Activated naive CD4-positive, alpha-beta T cell treated with anti-CD3 and anti-CD28 coated beads, Interleukin-2, amount 50 U/mL, for 24 hours (primary cell): ENCODE measurements around the gene FXYD5.

Source experiments
- H3K27ac Mint-ChIP-seq: one replicate; pipeline ENCODE4 v1.8.0; 2021; ENCODE audit warnings: mild to moderate bottlenecking, mixed read lengths
- H3K27me3 Mint-ChIP-seq: one replicate; pipeline ENCODE4 v1.8.0; 2021; ENCODE audit warnings: mixed read lengths
- H3K36me3 Mint-ChIP-seq: one replicate; pipeline ENCODE4 v1.8.0; 2021; ENCODE audit warnings: mixed read lengths
- H3K4me1 Mint-ChIP-seq: one replicate; pipeline ENCODE4 v1.8.0; 2021; ENCODE audit warnings: mixed read lengths
- H3K4me3 Mint-ChIP-seq: one replicate; pipeline ENCODE4 v1.8.0; 2021; ENCODE audit warnings: mild to moderate bottlenecking, mixed read lengths
- H3K9me3 Mint-ChIP-seq: one replicate; pipeline ENCODE4 v1.8.0; 2021; ENCODE audit warnings: mixed read lengths

FXYD5 gene

DNA sequence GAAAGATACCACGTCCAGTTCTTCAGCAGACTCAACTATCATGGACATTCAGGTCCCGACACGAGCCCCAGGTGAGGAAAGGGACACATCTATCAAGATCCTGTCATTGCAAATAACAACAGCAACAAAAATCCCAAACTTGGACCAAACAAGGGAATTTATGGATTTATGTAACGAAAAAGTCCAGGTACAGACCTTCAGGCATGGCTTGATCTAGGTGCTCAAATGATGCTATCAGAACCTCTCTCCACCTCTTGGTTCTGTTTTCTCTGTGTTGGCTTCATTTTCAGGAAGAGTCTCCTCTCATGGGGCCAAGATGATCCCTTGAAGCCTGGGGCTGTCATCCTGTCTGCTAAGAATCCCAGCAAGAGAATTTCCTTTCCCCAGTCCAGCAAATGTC lies 2.9 kb downstream of the FXYD5 start:
- H3K9me3 Mint-ChIP-seq, result no peaks in the 10 kb centered on the region
- H3K4me1 Mint-ChIP-seq, result peaks cover 61% of the 10 kb centered on the region
- no peaks in the 10 kb centered on the region for H3K27me3 Mint-ChIP-seq
- H3K4me3 Mint-ChIP-seq, result peak overlapping the region; percentile 99
- H3K36me3 Mint-ChIP-seq, result peaks cover 41% of the 10 kb centered on the region
- peak overlapping the region; percentile 84 for H3K27ac Mint-ChIP-seq

DNA sequence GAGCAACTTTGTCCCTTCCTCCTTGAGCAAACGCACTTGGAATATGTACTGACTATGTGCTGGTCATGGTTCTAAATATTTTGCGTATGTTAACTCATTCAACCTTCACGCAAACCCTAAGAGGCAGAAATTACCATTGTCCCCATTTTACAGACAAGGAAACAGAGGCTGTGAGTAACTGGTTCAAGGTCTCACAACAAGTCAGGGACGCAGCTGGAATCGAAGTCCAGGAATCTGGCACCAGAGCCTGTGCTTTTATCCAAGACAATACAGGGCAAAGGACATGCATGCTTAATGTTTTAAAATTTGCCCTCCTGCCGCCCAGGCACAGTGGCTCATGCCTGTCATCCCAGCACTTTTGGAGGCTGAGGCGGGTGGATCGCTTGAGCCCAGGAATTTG lies 5.1 kb downstream of the FXYD5 start:
- Mint-ChIP-seq H3K36me3 (peaks cover 58% of the 10 kb centered on the region), H3K4me3 (peak overlapping the region; percentile 73), H3K27me3 (no peaks in the 10 kb centered on the region), H3K9me3 (no peaks in the 10 kb centered on the region), H3K4me1 (peaks cover 63% of the 10 kb centered on the region), H3K27ac (peak overlapping the region; percentile 17)

DNA sequence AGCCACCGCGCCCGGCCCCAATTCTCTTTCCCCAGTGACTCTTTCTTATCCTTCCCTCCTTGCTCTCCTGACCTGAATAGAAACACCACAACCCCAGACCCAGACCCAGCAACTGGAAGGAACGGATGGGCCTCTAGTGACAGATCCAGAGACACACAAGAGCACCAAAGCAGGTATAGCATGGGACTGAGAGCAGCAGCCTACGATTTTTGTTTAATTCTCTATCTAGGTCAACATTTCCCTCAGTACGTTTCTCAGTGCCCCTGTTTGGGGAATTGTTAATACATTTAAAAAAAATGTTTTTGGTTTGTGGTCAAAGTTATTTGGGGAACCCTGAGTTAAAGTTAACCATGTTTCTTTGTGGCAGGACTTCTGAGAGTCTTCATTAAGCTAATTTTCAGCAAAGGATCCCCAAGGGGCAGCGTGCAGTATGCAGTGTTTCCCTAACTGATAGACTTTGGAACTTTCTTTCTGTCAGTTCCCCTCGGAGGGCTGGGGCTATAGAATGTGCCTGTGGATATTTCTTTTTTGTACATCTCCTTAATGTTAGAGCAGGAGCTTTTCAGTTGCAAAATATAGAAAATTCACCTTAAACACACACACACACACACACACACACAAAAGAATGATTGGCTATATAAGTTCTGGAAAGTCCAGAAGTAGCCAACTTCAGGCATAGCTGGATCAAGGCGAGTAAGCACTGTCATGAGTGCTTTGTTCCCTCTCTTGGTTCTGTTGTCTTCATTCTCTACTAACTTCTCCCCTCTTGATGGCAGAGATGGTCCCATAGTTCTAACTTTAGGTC lies 6.3 kb downstream of the FXYD5 start:
- peaks cover 66% of the 10 kb centered on the region for H3K4me1 Mint-ChIP-seq
- no peak overlapping the region for H3K27ac Mint-ChIP-seq
- no peak overlapping the region for H3K4me3 Mint-ChIP-seq

DNA sequence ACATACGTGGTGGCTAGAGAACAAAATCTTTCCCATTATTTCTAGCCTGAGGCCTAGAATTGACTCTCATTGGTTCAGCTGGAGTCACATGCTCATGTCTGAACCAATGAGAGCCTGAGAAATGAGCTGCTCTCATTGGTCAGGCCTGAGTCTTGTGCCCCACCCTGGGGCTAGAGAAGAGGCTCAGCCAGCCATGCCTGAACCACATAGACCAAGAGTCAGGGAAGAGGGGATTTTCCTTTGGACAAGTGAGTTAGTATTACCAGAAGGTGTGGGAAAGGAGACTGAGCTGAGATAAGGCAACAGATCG lies 6.9 kb downstream of the FXYD5 start:
- H3K36me3 Mint-ChIP-seq, result peaks cover 65% of the 10 kb centered on the region
- no peak overlapping the region for H3K4me3 Mint-ChIP-seq
- H3K27ac Mint-ChIP-seq, result peak overlapping the region; percentile 63
- peaks cover 4% of the 10 kb centered on the region for H3K9me3 Mint-ChIP-seq
- H3K4me1 Mint-ChIP-seq, result peaks cover 63% of the 10 kb centered on the region
- no peaks in the 10 kb centered on the region for H3K27me3 Mint-ChIP-seq

More for the DNA sequence above, 6.3 kb downstream of the FXYD5 start:
- Mint-ChIP-seq H3K9me3 (peaks cover 4% of the 10 kb centered on the region), H3K27me3 (no peaks in the 10 kb centered on the region), H3K36me3 (peaks cover 65% of the 10 kb centered on the region)

DNA sequence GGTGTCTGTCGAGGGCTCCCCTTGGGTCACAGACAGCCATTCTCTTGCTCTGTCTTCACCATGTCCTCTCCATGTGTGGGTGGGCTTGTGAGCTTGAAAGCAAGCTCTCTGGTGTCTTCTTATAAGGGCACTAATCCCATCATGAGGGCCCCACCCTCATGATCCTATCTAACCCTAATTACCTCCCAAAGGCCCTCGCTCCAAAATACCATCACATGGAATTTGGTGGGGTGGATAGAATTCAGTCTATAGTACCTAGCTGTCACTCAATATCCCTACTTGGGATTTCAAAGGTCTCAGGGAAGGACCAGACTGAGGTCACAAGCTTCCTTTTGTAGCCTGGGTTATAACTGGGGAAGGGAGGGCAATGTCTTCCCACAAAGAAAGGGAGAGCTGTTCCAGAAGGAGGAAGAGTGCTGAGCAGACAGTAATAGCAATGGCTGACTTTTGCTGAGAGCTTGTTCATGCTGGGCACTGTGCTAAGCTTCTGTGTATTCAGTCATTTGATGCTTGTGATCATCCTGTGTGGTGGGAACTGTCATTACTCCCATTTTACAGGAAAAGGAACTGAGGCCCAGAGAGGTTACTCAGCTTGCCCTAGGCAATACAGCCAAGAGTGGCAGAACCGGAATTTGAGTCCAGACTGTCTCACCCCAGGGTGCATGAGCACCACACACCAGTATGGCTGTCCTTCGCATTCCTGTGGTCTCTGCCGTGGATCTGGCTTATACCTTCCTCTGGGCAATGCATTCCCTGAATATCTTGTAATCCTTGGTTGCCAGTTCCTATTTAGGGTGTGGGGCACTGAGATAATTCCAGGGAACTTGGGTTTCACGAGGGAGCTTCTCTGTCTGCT lies 8.2 kb downstream of the FXYD5 start:
- H3K27ac Mint-ChIP-seq, result peak overlapping the region; percentile 46
- H3K36me3 Mint-ChIP-seq, result peaks cover 66% of the 10 kb centered on the region
- no peak overlapping the region for H3K4me3 Mint-ChIP-seq
- peaks cover 64% of the 10 kb centered on the region for H3K4me1 Mint-ChIP-seq
- no peaks in the 10 kb centered on the region for H3K27me3 Mint-ChIP-seq
- H3K9me3 Mint-ChIP-seq, result peaks cover 4% of the 10 kb centered on the region

DNA sequence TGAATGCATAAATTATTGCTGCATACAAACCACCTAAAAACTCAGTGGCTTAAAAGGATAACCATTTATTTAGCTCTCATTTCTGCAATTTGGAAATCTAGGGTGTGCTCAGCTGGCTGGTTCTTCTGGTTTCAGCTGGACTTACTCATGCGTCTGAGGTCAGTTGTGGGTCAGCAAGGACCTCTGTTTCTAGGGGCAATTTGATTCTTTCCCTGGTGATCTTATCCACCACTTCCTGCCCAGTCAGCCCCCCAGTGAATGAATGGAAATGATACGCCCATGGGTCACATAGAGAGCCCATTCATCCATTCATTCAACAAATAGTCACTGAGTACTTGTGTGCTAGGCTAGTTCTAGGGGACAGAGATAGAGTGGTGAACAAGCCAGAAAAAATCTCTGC lies 9.9 kb downstream of the FXYD5 start:
- peaks cover 58% of the 10 kb centered on the region for H3K4me1 Mint-ChIP-seq
- H3K36me3 Mint-ChIP-seq, result peaks cover 59% of the 10 kb centered on the region
- H3K27me3 Mint-ChIP-seq, result no peaks in the 10 kb centered on the region
- peaks cover 4% of the 10 kb centered on the region for H3K9me3 Mint-ChIP-seq
- peak overlapping the region; percentile 68 for H3K27ac Mint-ChIP-seq
- no peak overlapping the region for H3K4me3 Mint-ChIP-seq

DNA sequence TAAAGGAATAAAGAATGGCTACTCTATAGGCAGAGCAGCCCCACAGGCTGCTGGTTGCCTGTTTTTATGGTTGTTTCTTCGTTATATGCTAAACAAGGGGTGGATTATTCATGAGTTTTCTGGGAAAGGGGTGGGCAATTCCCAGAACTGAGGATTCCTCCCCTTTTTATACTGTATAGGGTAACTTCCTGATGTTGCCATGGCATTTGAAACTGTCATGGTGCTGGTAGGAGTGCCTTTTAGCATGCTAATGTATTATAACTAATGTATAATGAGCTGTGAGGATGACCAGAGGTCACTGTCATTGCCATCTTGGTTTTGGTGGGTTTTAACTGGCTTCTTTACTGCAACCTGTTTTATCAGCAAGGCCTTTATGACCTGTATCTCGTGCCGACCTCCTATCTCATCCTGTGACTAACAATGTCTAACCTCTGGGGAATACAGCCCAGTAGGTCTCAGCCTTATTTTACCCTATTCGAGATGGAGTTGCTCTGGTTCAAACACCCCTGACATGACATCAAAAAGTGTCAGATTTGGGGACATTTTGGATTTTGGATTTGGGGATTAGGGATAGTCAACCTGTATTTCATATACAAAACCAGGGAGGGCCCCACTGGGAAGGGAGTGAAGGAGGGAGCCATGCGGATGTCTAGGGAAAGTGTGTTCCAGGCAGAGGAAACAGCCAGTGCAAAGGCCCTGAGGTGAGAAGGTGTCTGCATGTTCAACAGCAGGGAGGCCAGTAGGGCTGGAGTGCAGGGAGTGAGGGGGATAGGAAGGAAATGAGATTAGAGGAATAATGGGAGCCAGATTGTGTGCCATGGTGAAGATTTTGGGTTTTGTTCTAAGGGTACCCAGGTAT lies 10.9 kb downstream of the FXYD5 start:
- Mint-ChIP-seq H3K9me3 (peaks cover 4% of the 10 kb centered on the region), H3K36me3 (peaks cover 58% of the 10 kb centered on the region), H3K4me3 (peak overlapping the region; percentile 11), H3K4me1 (peaks cover 55% of the 10 kb centered on the region), H3K27me3 (no peaks in the 10 kb centered on the region), H3K27ac (peak overlapping the region; percentile 41)

DNA sequence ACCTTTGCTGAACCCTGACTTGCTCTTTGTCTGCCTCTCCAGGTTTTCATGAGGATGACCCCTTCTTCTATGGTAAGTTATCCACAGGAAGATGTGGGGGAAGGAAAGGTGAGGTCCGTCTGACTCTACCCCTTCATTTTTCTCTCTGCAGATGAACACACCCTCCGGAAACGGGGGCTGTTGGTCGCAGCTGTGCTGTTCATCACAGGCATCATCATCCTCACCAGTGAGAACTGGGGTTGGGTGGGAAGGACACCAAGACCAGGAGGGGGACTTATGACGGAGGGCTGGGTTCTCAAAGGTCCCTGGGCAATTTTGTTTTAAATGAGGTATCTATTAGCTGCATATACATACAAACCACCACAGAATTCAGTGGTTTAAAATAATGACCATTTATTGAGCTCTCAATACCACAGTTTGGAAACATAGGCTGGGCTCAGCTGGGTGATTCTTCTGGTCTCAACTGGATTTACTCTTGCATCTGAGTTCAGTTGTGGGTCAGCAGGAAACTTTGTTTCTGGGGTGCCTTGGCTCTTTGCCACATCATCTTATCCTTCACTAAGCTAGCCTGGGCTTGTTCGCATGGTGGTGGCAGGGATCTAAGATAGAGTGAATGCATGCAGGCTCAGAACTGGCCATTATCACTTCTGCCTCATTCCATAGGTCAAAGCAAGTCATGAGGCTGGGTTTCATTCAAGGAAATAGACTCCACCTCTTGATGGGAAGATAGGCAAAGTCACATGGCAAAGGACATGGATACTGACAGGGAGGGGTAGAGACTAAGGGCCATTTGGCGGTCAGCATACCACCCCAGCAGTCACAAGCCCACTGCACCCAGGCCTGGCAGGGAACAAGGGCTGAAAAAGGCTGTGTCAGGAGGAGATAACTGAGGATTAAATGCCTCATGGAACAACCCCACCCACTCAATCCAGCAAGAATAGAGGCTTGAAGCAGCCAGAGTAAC lies 11.8 kb downstream of the FXYD5 start:
- H3K4me1 Mint-ChIP-seq, result peaks cover 49% of the 10 kb centered on the region
- peaks cover 4% of the 10 kb centered on the region for H3K9me3 Mint-ChIP-seq
- H3K4me3 Mint-ChIP-seq, result peak overlapping the region; percentile 59
- peaks cover 53% of the 10 kb centered on the region for H3K36me3 Mint-ChIP-seq
- no peaks in the 10 kb centered on the region for H3K27me3 Mint-ChIP-seq
- peak overlapping the region; percentile 81 for H3K27ac Mint-ChIP-seq

DNA sequence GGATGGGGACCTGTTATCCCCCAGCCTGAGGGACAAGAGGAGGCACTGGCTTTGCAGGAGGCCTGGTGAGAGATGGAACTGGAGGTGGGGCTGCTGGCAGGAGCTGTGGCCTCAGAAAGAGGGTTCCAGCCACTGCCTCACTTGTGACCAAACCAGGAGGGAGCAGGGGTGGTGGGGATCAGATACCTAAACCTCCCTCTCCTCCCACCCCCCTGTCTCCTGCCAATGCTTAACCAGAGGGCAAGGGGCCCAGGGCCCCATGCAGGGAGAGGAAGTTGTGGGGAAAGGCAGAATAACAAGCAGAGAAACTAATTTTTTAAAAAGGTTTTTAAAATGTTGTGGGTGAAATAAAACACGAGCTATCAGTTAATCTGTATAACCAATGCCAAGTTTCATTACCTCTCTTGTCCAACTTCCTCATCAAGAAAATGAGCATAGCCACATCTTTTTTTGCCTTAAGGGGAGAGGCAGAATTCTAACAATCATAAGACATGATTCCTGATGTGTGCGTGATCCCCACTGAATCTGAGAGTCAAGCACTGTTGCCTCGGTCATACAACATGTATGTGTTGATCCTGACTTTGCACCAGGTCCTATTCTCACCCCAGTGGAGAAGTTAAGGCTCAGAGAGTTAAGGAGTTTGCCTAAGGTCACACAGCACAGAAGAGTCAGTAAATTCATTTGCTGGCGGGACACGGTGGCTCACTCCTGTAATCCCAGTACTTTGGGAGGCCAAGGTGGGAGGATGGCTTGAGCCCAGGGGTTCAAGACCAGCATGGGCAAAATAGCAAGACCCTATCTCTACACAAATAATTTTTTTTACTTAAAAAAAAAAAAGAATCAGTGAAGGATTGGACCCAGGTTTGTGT lies 12.9 kb downstream of the FXYD5 start:
- peaks cover 47% of the 10 kb centered on the region for H3K4me1 Mint-ChIP-seq

DNA sequence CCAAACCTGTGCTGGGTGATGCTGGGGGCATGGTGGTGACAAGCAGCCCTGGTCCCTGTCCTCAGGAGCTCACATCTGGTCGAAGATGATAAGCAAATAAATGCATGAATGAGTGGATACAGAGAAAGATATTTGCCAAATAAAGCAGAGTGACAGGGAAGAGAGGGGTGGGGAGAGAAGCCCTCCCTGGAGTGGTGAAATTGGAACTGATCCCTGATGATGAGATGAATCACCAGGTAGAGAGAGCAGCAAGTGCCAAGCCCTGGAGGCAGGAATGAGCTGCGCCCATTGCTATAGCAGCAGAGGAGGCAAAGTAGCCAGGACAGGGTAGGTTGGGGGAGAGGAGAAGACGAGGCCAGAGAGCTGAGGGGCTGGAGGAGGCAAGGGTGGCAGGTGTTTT lies 13.7 kb downstream of the FXYD5 start:
- H3K4me1 Mint-ChIP-seq, result peaks cover 43% of the 10 kb centered on the region
- peaks cover 4% of the 10 kb centered on the region for H3K9me3 Mint-ChIP-seq
- no peaks in the 10 kb centered on the region for H3K27me3 Mint-ChIP-seq
- no peak overlapping the region for H3K4me3 Mint-ChIP-seq
- H3K27ac Mint-ChIP-seq, result peak overlapping the region; percentile 81
- peaks cover 40% of the 10 kb centered on the region for H3K36me3 Mint-ChIP-seq

More for the DNA sequence above, 12.9 kb downstream of the FXYD5 start:
- H3K4me3 Mint-ChIP-seq, result peak overlapping the region; percentile 59
- peaks cover 44% of the 10 kb centered on the region for H3K36me3 Mint-ChIP-seq
- peak overlapping the region; percentile 81 for H3K27ac Mint-ChIP-seq
- peaks cover 4% of the 10 kb centered on the region for H3K9me3 Mint-ChIP-seq
- no peaks in the 10 kb centered on the region for H3K27me3 Mint-ChIP-seq

DNA sequence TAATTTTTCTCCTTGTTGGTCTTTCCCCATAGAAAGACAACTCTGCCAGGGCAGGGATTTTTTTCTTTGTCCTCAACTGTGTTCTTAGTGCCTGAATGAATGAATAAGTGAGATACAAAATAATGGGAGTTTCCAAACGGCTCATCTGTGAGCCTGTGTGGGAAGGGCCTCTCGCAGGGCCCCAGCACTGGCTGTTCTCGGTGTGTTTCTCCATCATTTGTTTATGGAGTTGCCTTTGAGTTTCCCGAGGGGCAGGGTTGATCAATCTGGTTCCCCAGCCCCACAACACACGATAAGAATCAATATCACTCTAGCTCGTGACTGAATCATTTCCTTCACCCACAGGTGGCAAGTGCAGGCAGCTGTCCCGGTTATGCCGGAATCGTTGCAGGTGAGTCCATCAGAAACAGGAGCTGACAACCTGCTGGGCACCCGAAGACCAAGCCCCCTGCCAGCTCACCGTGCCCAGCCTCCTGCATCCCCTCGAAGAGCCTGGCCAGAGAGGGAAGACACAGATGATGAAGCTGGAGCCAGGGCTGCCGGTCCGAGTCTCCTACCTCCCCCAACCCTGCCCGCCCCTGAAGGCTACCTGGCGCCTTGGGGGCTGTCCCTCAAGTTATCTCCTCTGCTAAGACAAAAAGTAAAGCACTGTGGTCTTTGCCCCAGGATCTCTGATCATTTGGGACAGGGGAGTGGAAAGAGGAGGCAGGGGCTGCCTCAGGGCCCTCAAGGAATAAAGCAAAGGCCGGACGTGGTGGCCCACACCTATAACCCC lies 14.9 kb downstream of the FXYD5 start:
- Mint-ChIP-seq H3K27me3 (no peaks in the 10 kb centered on the region), H3K4me3 (no peak overlapping the region), H3K9me3 (peaks cover 4% of the 10 kb centered on the region), H3K27ac (peak overlapping the region; percentile 67), H3K4me1 (peaks cover 39% of the 10 kb centered on the region), H3K36me3 (peaks cover 30% of the 10 kb centered on the region)

DNA sequence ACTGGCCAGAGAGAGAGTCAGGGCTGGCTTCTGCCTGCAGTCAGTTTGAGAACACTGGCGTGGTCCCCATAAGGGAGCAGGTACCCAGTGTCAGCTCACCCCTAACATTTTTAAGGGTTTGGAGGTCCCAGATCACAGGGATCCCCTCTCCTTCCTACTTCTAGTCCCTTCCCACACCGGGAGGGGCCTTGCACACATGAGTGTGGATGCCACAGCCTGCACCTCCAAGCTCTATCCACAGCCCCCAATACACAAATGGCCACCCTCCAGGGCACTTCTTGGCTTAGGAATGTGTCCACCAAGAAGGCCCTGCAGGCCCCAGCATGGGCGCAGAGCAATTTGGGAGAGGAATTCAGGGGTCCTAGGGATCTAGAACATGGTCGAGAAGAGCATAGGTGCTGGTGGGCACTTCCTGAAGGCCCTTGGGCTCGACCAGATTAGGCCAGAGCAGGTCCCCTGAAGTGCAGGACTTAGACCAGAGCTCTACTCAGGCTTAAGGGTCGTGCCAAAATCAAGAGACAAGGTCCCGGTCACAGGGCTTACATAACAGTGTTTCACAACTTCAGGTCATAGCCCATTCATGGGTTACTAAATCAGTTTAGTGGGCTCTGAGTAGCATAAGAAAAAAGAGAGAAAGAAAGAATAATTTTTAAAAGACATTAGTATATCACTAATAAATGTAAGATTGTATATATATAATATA lies 16.0 kb downstream of the FXYD5 start:
- peaks cover 44% of the 10 kb centered on the region for H3K4me1 Mint-ChIP-seq
- H3K36me3 Mint-ChIP-seq, result peaks cover 23% of the 10 kb centered on the region
- no peak overlapping the region for H3K27ac Mint-ChIP-seq
- no peaks in the 10 kb centered on the region for H3K27me3 Mint-ChIP-seq
- no peak overlapping the region for H3K4me3 Mint-ChIP-seq
- H3K9me3 Mint-ChIP-seq, result peaks cover 3% of the 10 kb centered on the region

DNA sequence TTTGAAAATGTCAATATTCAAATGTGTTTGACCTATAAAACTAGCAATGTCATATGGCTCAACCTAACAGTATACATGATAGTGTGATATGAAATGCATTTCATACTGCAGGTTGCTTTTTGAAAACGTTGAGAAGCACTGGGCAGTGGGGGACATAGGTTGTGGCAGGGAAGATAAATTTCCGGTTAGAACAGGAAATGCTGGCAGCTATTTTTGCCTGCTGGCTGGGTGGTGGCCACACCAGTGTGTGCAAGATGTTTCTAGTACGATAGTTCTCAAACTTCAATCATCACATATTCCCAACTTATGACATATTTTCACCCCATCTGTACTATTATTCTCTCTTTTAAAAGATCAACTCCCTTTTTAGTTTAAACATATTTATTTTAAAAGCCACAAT lies 17.2 kb downstream of the FXYD5 start:
- no peak overlapping the region for H3K27ac Mint-ChIP-seq
- peaks cover 11% of the 10 kb centered on the region for H3K36me3 Mint-ChIP-seq
- H3K4me1 Mint-ChIP-seq, result peaks cover 42% of the 10 kb centered on the region

More for the DNA sequence above, 17.2 kb downstream of the FXYD5 start:
- Mint-ChIP-seq H3K4me3 (no peak overlapping the region), H3K9me3 (no peaks in the 10 kb centered on the region), H3K27me3 (no peaks in the 10 kb centered on the region)
